Activated T-cell treated with anti-CD3 and anti-CD28 coated beads, Interleukin-2, amount 50 U/mL, for 4 hours (primary cell): ENCODE measurements around the gene MLLT1. TPM values are rescaled to one million over a fixed set of nuclear protein-coding genes. Genes with fewer than 3 reads are reported as not detected.
"Not testable (repeated sequence)": the region's sequence is repeated elsewhere in the genome, so short reads cannot be mapped to it uniquely, and the experiment has no call there.

Source experiments
- ATAC-seq, 2 donors: fragments of 200-7000 bp; cut with Tn5 transposase; one replicate each; pipeline ENCODE4 v1.10.0; 2021
- DNase-seq: peaks from one replicate; pipeline ENCODE4 v3.0.0-alpha.2; 2020
- H3K27me3 Mint-ChIP-seq: one replicate; pipeline ENCODE4 v1.8.0; 2021; ENCODE audit warnings: low read depth, mixed read lengths
- H3K36me3 Mint-ChIP-seq: one replicate; pipeline ENCODE4 v1.8.0; 2022; ENCODE audit warnings: mixed read lengths; ENCODE audit not compliant: insufficient read depth
- H3K4me1 Mint-ChIP-seq: one replicate; pipeline ENCODE4 v1.8.0; 2021; ENCODE audit warnings: low read depth, mixed read lengths
- H3K4me3 Mint-ChIP-seq: one replicate; pipeline ENCODE4 v1.8.0; 2021; ENCODE audit warnings: mild to moderate bottlenecking, moderate library complexity, mixed read lengths
- H3K9me3 Mint-ChIP-seq: one replicate; pipeline ENCODE4 v1.8.0; 2021; ENCODE audit warnings: mixed read lengths
- total RNA-seq, 3 donors: library from RNA; stranded (reverse); gene quantifications; one replicate each; pipeline ENCODE4 v1.2.1, GENCODE V29; 2021

Gene MLLT1
- total RNA-seq, result 100 to 1,000 TPM; 105 to 118 (median 109) TPM

DNA sequence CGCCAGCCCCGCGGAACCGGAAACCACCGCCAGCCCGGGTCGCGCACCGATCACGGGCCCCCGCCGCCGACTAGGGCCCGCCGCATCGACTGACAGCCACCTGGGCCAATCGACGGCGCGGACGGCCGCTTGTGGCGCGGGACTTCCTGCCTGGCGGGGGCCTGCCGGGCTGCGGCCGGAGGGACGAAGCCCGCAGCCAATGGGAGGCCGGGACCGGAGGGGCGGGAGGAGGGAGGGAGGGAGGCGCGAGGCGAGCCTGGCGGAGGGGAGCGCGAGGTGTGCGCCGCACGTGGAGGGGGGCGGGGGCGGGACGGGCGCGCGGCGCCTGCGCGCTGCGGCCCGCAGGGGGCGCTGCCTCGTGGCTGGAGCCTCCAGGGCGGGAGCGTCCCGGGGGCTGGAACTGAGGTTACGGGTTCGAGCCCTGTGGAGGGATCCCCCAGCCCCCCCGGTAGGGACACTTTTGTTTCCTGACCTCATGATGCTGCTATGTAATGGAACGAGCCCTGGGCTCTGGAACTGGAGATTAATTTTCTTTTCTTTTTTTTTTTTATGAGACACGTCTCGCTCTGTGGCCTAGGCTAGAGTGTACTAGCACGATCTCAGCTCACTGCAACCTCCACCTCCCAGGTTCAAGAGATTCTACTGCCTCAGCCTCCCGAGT is at the start of gene MLLT1:
Gene MLLT1, minus strand, starts transcription at position 45 of the 661 bp plus-strand sequence. CDS start 191 bp downstream, outside the sequence.
- peaks cover 6% of the 10 kb centered on the region for H3K36me3 Mint-ChIP-seq
- ATAC-seq, result peak; percentile 97 to 98

GRCh38 chr19:6326815-6327214 is 47.0 kb upstream of the MLLT1 start:
- H3K36me3 Mint-ChIP-seq, result peaks cover 2% of the 10 kb centered on the region
- no peaks in the 10 kb centered on the region for H3K9me3 Mint-ChIP-seq
- H3K4me1 Mint-ChIP-seq, result peaks cover 3% of the 10 kb centered on the region
- DNase-seq (no peak), ATAC-seq (no peak)
- no peaks in the 10 kb centered on the region for H3K27me3 Mint-ChIP-seq
- H3K4me3 Mint-ChIP-seq, result no peak overlapping the region

More for the DNA sequence above, at the start of gene MLLT1:
- Mint-ChIP-seq H3K4me3 (peak within 1 kb of the TSS; percentile 95), H3K27me3 (no peaks in the 10 kb centered on the region), H3K9me3 (no peaks in the 10 kb centered on the region), H3K4me1 (peaks cover 37% of the 10 kb centered on the region)
- DNase-seq, result peak; percentile 95

- ATAC-seq, result no peak
- H3K27me3 Mint-ChIP-seq, result no peaks in the 10 kb centered on the region
- peaks cover 3% of the 10 kb centered on the region for H3K4me1 Mint-ChIP-seq
- DNase-seq, result no peak
- no peaks in the 10 kb centered on the region for H3K9me3 Mint-ChIP-seq
- H3K4me3 Mint-ChIP-seq, result no peak overlapping the region
- peaks cover 2% of the 10 kb centered on the region for H3K36me3 Mint-ChIP-seq
Observed at GRCh38 chr19:6325614-6326013, 45.8 kb upstream of the MLLT1 start.

DNA sequence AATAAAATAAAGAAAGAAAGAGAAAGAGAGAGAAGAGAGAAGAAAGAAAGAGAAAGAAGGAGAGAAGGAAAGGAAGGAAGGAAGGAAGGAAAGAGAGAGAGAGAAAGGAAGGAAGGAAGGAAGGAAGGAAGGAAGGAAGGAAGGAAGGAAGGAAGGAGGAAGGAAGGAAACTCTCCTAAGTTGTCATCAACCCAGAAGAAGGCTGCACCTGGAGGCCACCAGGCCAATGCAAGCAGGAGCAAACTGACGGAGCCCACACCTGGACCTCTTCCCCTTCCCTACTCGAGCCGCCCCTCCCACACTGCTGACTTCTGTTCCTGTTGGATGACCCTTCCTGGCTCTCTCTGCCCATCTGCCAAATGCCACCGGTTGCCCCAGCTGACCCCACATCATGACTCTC is 45.0 kb upstream of the MLLT1 start:
- DNase-seq, result no peak
- Mint-ChIP-seq H3K36me3 (peaks cover 2% of the 10 kb centered on the region), H3K27me3 (no peaks in the 10 kb centered on the region), H3K4me3 (no peak overlapping the region), H3K4me1 (peaks cover 3% of the 10 kb centered on the region), H3K9me3 (no peaks in the 10 kb centered on the region)
- no peak for ATAC-seq

- no peaks in the 10 kb centered on the region for H3K9me3 Mint-ChIP-seq
- no peaks in the 10 kb centered on the region for H3K27me3 Mint-ChIP-seq
- peaks cover 3% of the 10 kb centered on the region for H3K36me3 Mint-ChIP-seq
- peaks cover 3% of the 10 kb centered on the region for H3K4me1 Mint-ChIP-seq
- H3K4me3 Mint-ChIP-seq, result no peak overlapping the region
- DNase-seq (no peak), ATAC-seq (no peak)
Observed at GRCh38 chr19:6322284-6322683, 42.5 kb upstream of the MLLT1 start.

DNA sequence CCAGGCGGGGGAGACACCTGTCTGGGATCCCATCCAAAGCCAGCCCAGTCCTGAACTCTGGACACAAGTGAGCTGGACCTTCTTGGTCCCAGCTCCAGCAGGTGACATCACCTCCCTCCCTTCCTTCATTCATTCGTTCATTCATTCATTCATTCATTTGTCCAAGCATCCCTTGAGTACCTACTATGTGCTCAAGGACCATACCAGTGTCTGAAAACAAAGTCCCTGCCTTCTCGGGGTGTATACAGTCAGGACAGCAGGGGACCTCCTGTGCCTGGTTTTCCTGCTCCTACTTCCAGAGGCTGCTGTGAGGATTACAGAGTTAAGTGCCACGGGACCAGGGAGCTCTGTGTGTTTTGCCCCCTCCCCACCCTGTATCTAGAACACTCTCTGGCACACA is 39.6 kb upstream of the MLLT1 start:
- H3K36me3 Mint-ChIP-seq, result peaks cover 4% of the 10 kb centered on the region
- no peak overlapping the region for H3K4me3 Mint-ChIP-seq
- H3K4me1 Mint-ChIP-seq, result no peaks in the 10 kb centered on the region
- no peak for DNase-seq
- H3K27me3 Mint-ChIP-seq, result no peaks in the 10 kb centered on the region
- no peaks in the 10 kb centered on the region for H3K9me3 Mint-ChIP-seq
- ATAC-seq, result no peak

GRCh38 chr19:6318772-6319171 is 39.0 kb upstream of the MLLT1 start:
- ATAC-seq, result peak; percentile 27 to 56
- no peak for DNase-seq

DNA sequence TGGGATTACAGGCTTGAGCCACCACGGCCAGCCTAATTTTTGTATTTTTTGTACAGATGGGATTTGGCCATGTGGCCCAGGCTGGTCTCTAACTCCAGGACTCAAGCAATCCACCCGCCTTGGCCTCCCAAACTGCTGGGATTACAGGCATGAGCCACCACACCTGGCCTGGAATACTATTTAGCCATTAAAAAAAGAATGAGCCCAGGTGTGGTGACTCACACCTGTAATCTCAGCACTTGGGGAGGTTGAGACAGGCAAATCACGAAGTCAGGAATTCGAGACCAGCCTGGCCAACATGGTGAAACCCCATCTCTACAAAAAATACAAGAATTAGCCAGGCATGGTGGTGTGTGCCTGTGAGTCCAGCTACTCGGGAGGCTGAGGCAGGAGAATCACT is 35.9 kb upstream of the MLLT1 start:
- not testable (repeated sequence) for H3K9me3 Mint-ChIP-seq, H3K27me3 Mint-ChIP-seq, H3K4me1 Mint-ChIP-seq, H3K36me3 Mint-ChIP-seq, H3K4me3 Mint-ChIP-seq, ATAC-seq, DNase-seq

More at GRCh38 chr19:6318772-6319171, 39.0 kb upstream of the MLLT1 start:
- H3K4me3 Mint-ChIP-seq, result no peak overlapping the region
- no peaks in the 10 kb centered on the region for H3K27me3 Mint-ChIP-seq
- no peaks in the 10 kb centered on the region for H3K9me3 Mint-ChIP-seq
- no peaks in the 10 kb centered on the region for H3K4me1 Mint-ChIP-seq
- peaks cover 4% of the 10 kb centered on the region for H3K36me3 Mint-ChIP-seq

GRCh38 chr19:6313398-6313969 is 33.7 kb upstream of the MLLT1 start:
- no peak for DNase-seq
- no peak overlapping the region for H3K4me3 Mint-ChIP-seq
- H3K4me1 Mint-ChIP-seq, result no peaks in the 10 kb centered on the region
- no peaks in the 10 kb centered on the region for H3K27me3 Mint-ChIP-seq
- peaks cover 2% of the 10 kb centered on the region for H3K36me3 Mint-ChIP-seq
- ATAC-seq, result no peak
- no peaks in the 10 kb centered on the region for H3K9me3 Mint-ChIP-seq

GRCh38 chr19:6312018-6312417 is 32.2 kb upstream of the MLLT1 start:
- no peak overlapping the region for H3K4me3 Mint-ChIP-seq
- no peaks in the 10 kb centered on the region for H3K27me3 Mint-ChIP-seq
- H3K36me3 Mint-ChIP-seq, result peaks cover under 1% of the 10 kb centered on the region
- no peak for ATAC-seq
- H3K9me3 Mint-ChIP-seq, result no peaks in the 10 kb centered on the region
- no peak for DNase-seq
- no peaks in the 10 kb centered on the region for H3K4me1 Mint-ChIP-seq

GRCh38 chr19:6298413-6298812 is 18.6 kb upstream of the MLLT1 start:
- DNase-seq, result no peak
- ATAC-seq, result no peak
- Mint-ChIP-seq H3K36me3 (peaks cover 2% of the 10 kb centered on the region), H3K27me3 (peaks cover 3% of the 10 kb centered on the region), H3K4me1 (no peaks in the 10 kb centered on the region), H3K9me3 (peaks cover 9% of the 10 kb centered on the region), H3K4me3 (no peak overlapping the region)

DNA sequence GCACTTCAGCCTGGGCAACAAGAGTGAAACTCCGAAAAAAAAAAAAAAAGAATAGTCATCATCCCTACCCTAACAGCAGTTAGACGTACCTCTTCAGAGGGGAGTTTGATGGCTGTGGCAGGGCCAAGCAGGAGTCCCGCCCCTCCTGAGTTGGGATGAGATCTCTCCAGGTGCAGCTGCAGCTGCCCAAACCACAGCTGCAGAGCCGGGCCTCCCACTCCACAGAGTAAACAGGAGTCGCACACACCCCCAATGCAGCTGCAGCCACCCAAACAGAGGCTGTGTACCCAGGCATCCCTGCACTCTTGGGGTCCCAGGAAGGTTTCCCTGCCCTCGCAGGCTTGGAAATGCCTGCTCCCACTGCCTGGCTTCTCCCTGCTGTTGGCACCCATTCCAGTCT is 17.4 kb upstream of the MLLT1 start:
- no peak for ATAC-seq
- DNase-seq, result no peak
- H3K36me3 Mint-ChIP-seq, result peaks cover 2% of the 10 kb centered on the region
- peaks cover 13% of the 10 kb centered on the region for H3K9me3 Mint-ChIP-seq
- no peak overlapping the region for H3K4me3 Mint-ChIP-seq
- H3K27me3 Mint-ChIP-seq, result no peaks in the 10 kb centered on the region
- no peaks in the 10 kb centered on the region for H3K4me1 Mint-ChIP-seq

DNA sequence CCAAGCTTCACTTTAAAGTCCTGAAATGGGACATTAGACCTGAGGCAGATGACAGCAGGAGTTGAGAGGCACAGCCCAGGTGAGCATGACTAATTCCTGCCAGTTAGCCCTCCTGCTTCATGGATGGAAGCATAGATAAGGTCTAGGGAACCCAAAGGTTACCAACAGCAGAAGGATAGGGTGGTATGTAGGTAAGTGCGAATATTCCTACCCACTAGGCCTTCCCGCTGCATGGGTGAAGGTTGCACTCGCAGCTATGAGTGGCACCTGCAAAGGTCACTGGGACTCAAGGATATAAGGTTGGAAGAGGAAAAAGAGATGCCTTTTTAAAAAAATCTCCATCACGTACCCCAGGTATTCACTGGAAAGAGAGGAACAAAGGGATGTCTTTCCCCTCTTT is 12.2 kb upstream of the MLLT1 start:
- ATAC-seq, result no peak
- Mint-ChIP-seq H3K27me3 (no peaks in the 10 kb centered on the region), H3K36me3 (peaks cover 11% of the 10 kb centered on the region), H3K4me3 (no peak overlapping the region), H3K4me1 (no peaks in the 10 kb centered on the region), H3K9me3 (peaks cover 42% of the 10 kb centered on the region)
- DNase-seq, result no peak

DNA sequence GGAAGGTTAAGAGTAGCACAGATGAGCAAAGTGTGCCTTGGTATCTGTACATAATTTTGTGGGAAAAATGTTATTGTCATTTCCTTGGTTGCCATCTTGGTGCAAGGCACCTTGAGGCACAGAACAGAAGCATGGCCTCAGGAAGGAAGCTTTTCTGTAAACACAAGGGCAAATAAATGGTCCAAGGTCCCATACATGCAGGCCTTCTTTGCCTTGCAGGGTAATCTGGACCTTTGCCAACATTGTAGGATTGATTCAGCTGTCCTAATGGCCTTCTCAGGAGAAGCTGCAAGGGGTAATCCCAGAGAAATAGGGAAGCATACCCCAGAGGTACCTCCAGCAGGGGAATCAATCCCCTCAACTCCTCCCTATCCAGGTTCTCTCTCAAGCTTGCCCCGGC is 9.0 kb upstream of the MLLT1 start:
- Mint-ChIP-seq H3K9me3 (peaks cover 32% of the 10 kb centered on the region), H3K4me3 (no peak overlapping the region), H3K27me3 (no peaks in the 10 kb centered on the region), H3K4me1 (no peaks in the 10 kb centered on the region), H3K36me3 (peaks cover 9% of the 10 kb centered on the region)
- ATAC-seq (no peak), DNase-seq (no peak)

GRCh38 chr19:6287269-6287885 is 7.6 kb upstream of the MLLT1 start:
- H3K36me3 Mint-ChIP-seq, result peaks cover 9% of the 10 kb centered on the region
- H3K9me3 Mint-ChIP-seq, result peaks cover 28% of the 10 kb centered on the region
- no peak for ATAC-seq
- no peak overlapping the region for H3K4me3 Mint-ChIP-seq
- no peaks in the 10 kb centered on the region for H3K27me3 Mint-ChIP-seq
- no peak for DNase-seq
- no peaks in the 10 kb centered on the region for H3K4me1 Mint-ChIP-seq
